GM11168 (cell line): ENCODE measurements around the gene HDAC4.

ENCODE experiments used
- in situ Hi-C: fragments of 300-500 bp; cut with MboI; formaldehyde crosslinking; loops from one replicate; pipeline ENCODE4 v1.12.0; 2022; ENCODE audit warnings: low sequenced_read_pairs; ENCODE audit not compliant: unreplicated experiment

HDAC4 gene

DNA sequence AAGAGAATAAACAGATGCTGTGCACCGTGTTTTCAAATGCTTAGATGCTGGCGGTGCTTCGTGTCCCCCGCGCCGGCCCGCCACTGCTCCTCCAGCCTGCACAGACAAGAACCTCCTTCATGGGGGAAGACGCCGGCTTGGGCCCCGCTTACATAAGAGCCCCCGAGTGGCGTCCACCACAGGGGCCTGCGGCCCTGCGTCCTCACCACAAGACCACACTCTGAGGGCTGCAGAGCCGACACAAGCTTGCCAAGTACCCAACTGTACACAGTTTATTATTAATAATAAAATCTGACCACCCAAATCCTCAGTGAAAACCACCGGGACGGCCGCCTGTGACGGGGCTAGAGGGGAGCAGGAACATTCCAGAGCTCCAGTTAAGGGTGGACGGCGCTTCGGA, 232.2 kb downstream of the HDAC4 start:
- in situ Hi-C loops, result no loop called here

DNA sequence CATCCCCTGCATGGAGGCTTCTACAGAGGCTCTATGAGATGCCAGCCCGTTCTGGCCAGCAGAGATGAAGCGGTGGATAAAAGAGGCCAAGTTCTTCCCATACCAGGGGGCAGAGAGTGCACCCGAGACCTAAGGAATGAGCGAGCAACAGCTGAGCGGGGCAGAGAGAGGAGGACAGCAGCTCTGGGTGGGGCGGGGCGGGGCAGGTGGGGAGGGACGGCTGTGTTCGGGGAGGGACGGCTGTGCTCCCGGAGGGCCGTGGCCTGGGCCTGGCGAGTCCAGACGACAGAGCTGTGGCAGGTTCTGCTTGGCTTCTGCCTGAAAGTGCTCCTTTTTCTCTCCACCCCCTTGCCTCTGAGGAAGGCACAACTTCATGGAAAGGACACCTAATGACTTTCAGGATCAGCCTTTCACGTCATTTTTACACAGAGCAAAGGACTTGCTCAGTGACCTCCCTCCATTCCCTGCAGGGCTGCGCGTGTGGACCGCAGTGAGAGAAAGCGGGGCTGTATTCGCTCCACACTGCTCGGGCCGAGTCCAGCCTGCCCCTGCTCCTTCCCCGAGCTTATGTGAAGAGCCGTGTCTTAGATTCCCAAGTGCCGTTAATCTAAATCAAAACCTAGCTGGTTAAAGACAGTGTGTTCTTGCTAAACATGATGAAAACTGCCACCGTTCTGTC, 232.9 kb downstream of the HDAC4 start:
- in situ Hi-C loops, result no loop called here

DNA sequence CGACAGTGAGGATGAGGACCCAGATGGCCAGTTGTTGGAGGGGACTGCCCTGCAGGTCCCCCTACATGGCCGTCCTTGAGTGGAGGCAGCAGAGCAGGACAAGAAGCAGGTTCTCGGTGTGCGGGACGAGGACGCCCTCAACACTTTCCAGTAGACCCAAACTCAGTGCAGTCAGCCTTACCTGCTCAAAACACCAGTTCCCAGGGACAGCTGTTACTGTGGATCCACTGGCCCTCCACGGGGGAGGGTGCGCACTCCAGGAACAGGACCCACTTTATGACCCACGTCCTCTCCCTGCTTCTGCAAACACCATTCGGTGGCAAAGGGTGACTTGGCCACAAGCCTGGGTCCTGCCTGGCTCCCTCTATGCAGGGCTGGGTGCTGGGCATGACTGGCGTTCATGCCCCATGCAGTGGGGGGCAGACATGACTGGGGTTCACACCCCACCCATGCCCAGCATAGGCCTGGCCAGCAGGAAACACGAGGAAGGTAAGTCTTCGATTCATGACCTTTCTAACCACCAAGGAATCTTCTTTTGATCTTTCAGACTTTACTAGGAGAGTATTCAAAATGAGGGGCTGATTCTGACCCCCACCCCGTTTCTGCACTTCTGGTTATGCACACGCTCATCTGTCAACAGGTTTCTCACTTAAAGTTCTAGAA, 233.7 kb downstream of the HDAC4 start:
- in situ Hi-C loops, result no loop called here

DNA sequence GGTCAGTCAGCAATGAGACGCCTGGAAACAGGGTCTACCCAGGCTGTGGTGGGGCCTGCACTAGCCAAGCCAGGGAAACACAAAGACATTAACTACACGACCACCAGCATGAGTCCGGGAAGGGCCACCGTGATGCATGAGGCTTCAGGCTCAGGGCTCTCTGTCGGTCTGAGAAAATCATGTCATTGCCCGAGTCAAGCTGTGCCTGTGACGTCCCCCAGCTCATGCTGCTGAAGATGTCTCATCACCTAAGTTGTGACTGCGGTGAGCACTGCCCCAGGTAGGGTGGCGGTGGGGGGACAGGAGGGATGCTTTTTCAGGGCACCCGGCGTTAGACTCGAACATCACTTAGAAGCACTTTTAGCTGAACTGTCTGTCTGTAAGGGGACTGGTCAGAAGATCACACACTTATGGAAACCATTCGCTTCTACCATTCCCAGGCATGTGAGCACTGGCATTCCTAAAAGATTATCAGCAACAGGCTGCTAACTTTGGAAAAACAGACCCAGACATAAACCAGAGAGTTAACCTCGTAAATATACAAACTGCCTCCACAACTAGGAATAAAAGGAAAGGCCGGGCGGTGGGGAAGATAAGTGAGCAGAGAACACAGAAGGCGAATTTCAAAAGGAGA, 234.5 kb downstream of the HDAC4 start:
- in situ Hi-C loops, result no loop called here

DNA sequence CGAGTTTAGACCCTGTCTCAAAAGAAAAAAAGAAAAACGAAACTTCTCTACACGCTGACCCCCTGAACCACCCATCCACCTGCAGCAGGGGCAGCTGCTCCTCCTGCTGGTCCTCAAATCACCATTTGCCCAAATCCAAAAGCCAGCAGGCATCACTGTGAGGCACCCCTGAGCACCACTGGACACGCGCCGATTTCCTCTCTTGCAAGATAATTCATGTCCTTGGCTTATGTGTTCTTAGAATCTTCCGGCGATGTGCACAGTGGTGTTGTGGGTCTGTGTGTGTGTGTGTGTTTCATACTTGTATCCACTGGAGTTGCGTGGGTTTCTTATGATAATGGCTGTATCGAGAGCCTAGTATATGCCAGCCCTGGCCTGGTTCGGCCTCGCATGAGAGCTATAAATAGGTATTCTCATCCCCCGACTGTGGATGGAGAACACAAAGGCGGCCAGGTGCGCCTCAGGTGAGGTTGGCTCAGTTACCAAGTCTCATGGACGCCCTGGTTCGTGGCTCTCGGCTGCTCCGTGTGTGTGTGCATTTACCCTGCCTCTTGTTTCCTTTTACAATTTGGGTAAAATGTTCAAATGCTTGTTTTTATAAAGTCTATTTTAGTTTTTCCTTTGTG, 235.5 kb downstream of the HDAC4 start:
- in situ Hi-C loops, result no loop called here

DNA sequence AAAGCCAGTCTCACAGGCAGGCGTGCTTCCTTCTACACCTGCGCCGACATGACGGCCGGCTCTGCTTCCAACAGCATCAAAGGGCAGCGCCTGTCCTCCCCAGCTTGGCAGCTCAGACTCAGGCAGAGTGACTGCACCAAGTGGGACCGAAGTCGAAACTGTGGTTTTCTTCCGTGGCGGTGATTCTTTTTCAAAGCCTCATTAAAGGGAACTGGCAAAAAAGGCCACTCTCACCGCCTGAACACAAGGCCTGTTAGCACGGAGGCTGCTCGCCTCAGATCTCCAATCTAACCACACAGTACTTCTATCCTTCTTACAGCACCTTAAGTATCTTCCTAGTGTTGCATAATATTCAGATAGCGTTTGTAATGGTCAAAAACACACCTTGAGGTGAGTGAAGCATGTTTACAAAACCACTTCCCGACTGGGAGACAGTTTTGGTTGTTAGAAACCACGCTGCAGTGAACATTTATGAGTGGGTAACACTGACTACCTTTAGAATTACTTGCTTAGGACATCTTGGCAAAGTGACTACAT, 236.4 kb downstream of the HDAC4 start:
- in situ Hi-C loops, result no loop called here

DNA sequence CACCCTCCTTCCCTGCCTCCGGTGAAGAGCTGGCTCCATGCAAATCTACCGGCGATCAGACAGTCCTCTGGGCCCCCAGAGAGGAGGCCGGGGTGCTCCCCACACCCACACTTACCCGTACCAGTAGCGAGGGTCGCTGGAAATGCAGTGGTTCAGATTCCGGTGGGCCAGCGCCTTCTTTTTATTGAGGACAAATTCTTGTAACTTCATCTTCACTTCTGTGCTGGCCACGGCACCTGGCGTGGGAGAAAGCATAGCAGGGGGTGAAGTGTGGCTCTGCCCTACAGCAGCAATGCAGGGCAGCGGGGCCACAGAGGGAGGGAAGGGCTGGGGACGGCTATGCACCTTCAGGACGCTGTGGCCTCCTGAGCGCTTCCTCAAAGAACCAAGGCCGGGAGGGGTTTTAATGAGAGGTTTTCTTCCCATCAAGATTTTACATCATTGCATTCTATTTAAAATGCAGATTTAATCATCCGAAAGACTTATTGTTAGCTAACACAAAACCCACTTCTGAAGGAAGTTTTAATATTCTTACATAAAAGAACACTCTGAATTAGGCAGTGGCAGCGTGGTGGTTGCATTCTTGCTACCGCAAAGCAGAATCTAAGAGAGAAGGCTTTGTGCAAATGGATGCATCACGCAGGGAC, 237.0 kb downstream of the HDAC4 start:
- in situ Hi-C loops, result no loop called here

DNA sequence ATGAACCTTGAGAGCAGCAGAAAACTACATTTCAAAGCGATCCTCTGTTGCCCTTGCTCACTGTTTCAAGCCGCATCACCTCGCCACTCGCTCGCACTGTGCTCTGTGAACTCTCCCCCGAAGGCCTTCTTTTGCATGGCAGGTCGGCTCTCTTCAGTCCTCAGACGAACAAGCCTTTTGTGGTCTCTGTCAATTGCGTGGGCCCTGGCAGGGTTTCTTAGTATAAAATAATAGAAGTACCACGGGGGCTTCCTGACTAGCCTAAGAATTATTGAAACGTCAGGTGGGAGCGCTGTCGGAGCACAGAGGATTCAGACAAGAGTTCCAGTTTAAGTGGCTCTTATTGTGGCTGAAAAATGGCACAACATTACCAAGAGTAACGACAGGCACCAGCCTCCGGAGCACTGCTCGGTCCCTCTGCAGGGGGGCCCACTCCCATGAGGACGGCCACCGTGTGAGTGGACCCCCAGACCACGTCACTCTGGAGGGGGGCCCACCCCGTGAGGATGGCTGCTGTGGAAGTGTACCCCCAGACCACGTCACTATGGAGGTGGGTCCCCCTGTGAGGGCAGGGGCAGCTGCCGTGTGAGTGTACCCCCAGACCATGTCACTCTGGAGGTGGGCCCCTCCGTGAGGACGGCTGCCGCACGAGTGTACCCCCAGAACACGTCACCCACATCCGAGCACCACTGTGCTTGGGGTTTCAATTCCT, 237.7 kb downstream of the HDAC4 start:
- in situ Hi-C loops, result no loop called here

DNA sequence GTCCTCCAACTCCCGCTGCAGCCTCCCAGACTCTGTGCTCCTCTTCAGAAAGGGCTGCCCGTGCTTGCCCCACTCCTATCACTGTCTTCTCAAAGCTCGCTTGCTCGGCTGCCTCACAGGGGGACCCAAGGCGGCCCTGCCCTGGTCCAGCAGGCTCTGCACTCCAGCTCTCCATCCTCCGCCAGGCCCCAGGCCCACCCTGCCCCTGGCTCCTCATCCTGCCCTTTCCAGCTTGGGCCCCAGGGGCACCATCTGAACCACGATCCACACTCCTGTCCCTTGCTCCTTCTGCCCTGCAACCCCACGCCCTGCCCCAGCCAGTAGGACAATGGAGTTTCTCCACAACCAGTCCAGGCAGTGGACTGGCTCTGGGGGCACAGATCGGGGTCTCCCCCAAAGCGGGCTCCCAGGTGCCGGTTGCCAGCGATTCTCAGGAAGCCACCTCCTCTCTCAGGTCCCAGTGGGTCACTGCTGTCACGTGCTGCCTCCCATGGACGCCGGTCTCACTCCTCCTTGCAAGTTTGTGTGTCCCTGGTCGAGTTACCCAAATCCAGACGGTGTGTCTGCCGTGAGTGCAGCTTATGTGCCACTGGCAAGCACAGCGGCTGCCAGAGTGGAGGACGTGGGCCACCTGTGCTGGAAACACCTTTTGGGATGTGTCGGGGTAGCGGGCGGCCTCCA, 238.5 kb downstream of the HDAC4 start:
- in situ Hi-C loops, result no loop called here

DNA sequence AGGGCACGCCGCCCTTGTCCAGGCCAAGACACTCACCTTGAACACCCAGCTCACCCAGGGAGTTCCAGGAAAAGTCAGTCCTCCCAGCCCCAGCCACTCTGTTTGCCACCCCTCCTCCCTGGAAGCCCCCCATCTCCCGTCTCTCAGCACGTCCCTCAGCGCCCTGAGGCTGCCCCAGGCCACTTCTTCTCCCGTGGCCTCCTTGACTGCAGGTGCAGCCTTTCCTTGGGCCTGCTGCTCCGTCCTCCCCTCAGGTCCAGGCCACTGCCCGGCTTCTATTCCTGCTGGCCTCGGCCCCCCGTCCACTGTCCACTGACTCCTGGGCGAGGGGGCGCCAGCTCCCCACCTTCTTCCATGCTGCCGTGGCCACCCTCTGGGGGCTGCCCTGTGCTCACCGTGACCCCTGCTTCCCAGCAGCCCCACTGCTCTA, 239.1 kb downstream of the HDAC4 start:
- in situ Hi-C loops, result no loop called here

DNA sequence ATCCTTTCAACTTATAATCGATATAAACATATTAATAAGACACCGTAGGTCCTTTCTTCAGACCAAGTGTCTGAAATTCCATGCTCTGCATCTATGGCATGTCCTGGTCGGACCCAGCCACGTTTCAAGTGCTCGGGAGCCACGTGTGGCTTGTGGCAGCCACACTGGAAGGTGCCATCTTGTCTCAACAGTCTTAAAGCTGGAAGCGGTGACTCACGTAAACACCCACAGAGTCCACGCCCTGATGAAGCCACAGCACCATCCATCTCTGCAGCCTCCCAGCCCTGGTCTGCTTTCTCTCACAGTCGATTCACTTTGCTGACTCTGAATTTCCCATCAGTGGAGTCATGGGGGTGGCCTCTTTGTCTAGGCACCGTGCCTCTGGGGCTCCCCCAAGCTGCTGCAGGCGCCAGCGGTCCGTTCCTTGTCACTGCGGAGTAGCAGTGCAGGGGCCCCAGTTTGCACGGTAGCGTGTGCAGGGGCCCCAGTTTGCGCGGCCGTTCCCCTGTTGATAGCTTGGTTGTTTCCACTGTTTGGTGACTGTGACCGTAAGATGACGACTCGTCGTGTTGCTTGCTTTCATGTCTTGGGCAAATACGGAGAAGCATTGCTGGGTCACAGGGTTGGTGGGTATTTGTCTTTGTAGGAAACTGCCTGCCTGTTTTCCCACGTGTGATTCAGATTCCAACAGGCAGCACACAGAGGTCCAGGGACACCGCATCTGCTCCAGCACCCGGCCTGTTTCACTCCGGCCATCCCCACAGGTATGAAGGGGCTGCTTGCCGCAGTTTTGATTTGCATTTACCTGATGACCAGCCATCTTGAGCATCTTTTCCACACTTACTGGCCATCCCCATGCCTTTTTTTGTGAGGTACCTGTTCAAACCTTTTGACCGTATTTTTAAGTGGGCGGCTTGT, 240.3 kb downstream of the HDAC4 start:
- in situ Hi-C loops, result no loop called here

DNA sequence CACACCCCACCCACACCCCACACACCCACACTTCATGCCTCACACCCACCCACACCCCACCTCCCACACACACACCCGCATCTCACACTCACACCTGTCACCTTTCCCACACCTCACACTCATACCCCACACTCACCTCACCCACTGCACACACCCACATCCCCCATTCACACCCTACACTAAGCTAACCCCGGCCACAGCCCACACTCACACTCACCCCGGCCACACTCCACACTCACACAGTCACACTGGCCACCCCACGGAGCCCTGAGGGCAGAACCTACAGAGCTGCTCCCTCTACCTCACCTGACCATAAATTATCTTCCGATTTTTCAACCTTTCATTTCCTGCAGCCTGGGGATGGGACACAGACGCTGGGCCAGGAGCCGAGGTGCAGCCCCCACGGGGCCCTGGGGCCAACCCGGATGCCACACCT, 241.3 kb downstream of the HDAC4 start:
- in situ Hi-C loops, result no loop called here

DNA sequence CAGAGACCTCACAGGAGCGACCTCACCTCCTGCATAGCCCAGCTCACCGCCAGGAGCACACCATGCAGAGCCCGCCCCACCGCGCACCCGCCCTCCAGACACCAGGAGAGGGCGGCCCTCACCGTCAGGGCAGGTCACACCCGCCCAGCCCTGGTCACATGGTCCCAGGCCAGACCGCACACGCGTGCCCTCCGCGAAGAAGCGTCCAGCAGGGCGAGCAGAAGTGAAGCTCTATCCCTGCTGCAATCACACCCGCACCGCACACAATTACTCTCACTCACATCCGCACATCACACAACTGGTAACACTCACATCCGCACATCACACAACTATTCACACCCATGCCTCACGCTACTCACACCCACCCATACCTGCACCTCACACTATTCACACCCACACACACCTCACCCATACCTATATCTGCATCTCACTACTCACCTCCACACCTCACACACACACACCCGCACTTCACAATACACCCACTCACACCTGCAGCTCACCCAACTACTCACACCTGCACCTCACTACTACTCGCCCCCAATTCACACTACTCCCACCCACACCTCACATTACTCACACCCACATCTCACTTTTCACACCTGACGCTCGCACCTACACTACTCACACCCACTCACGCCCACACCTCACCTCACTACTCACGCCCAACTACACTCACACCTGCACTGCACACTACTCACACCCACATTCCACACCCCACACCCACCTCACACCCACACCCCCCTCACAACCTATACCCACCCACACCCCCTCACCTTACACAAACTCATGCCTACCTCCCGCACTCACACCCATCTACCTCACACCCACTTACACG, 242.0 kb downstream of the HDAC4 start:
- in situ Hi-C loops, result no loop called here

DNA sequence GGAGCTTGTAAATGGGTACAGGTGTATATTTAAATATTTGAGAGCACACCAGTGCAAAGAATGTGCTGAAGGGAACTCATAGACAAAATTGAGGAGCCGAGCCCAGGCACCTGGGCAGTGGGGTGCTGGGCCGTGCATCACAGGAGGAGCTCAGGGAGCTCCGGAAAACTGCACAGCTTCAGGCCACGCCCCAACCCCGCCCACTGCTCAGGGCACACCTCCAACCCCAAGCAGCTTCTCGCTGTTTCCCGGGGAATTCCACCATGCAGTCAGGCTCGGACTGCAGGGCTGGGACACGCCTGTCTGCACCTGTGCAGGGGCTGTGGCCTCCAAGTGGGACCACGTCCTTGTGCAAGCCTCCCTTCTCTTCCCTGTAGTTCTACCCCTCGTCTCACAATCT, 243.0 kb downstream of the HDAC4 start:
- in situ Hi-C loops, result no loop called here

DNA sequence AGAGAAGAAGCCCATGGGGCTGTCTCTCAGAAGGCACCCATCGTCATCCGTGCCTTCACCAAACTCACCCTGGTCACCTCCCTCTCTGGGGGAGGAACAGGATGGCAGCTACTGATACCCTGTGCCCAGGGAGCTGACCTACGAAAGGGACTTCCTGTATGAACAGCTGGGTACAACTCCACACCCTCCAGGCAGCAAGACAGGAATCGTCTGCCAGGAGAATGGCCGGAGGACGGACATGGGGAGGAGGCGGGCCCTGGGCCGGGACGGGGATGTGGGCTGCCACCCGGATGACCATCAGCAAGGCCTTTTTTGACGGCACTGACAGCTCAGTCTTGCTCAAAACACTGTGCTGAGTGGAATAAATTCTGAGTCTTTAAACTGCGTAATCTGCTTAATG, 243.6 kb downstream of the HDAC4 start:
- in situ Hi-C loops, result no loop called here

DNA sequence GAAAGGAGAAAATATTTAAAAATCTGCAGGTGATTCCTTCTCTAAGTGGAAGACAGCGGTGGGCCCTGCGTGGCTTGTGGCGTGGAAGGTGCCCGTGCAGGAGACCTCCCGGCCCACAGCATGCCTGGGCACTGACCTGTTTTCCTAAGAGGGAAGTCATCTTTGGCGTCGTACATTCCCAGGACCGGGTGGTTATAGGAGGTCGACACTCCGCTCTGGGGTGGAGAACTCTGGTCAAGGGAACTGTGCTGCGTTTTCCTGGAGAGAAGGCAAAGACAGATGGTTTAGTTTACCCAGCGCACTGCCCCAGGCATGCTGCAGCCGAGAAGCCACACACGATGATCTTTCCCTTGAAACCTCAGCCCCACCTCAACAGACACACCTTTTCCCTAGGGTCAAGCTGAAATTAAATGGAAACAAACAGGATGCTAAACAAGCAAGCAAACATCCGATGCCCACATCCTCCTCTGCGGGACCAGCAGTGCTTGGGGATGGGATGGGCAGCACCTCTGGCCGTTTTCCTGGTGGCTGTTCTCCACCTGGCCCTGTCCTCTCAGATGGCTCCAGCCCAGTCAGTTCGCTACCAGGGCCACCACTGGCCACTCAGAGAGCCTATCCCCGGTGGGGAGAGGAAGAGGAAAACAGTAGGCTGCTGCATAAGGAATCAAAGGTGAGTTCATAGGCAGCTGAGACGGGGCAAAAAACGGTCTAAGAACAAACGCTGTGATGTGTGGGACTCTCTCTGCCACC, 244.1 kb downstream of the HDAC4 start:
- in situ Hi-C loops, result no loop called here
